Stimulated activated CD8-positive, alpha-beta memory T cell treated with anti-CD3 and anti-CD28 coated beads, Interleukin-7, amount 100 ng/mL, for 1 hour (primary cell): ENCODE data around the gene SP110.
"Not testable (repeated sequence)": the region's sequence is repeated elsewhere in the genome, so short reads cannot be mapped to it uniquely, and the experiment has no call there.

Source experiments
- DNase-seq, 2 donors: peaks; one replicate each; pipeline ENCODE4 v3.0.0-alpha.2; 2020; ENCODE audit warnings: low read depth in 2 of 2

The SP110 gene

DNA sequence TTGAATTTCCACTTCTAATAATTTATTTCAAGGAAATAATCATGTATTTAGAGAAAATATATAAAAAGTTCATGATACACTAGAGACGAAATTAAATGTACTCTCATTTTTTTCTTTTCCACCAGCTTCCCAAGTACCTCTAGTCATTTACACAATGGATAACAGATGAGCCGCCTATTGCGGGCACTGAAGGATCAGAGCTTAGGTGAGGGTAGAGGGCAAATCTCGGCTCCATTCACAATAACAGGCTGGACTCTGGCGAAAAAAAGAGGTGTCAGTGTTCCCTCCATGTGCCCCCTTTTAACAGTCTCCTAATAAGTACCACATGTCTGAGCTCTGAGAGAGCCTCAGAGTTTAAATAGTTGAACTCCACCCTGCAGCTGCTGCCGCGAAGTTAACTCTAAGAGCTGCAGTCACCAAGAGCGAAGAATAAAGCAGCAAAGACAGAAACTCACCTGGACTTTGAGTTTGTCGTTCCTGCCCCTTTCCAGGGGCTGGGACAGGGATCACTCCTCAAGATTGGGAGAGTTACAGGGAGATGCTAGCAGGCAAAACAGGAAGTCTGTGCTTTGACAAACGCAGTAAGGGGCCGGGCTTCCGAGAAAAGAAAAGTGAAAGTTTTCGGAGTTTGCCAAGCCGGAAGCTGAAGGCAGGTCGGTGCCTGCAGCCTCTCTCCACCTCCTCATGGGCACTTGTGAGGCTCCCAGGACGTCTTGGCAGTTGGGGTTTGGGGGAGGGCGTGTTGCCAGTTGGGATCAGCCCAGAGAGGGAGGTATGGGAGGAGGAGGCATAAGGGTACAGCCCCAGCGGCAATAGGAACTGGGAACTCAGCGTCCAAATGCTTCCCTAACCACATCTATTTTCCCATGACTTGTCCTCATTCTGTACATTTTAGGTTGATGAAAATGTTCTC lies at the start of gene SP110:
SP110 (minus strand) TSS at position 566 of the 913 bp plus-strand sequence. CDS start 3,057 bp downstream, outside the sequence.
- DNase-seq, result peak; percentile 58 to 61

DNA sequence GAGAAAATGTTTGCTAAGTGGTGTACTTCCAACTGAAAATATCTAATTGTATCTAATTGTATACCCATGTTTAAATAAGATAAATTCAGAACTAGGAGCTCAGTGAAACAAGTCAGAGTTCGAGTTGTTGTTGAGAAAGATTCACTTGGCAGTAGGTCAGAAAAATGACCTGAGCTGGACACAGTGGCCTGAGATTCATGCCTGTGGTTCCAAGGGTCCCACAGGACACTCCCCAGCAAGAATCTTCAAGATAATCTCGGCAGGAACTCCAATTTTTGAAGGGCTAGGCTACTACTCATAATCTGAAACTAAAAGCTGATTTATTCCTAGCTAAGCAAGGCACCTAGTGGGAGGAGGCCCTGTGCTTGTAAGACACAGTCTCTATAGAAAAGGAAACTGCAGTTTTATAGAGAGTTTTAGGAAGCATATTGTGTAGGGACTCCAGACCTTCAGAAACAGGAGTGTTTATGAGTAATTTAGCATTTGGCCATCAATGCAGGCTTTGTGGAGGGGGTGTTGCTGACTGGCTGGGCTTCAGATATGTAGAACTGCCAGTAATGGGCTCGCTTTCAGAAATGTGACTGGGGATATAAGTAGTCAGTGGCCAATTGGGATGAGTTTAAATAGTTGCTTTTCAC lies 48.9 kb upstream of the SP110 start:
- no peak for DNase-seq

DNA sequence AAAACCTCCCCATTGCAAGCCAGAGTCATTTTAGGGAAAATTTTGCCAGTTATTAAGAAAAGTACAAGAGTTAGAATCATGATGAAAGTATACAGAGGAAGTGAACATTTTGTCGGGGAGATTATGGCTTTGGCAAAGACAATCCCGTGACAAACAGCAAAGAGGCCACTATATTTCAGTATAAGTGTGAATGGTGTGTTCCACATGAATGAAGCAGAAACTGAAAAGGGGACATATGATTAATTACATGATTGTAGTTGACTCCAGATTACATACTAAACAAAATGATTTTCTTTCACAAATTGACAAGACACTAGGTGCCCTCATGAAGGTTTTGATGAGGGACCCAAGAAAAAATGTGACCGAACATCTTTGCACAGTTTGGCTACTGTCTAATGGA lies 47.8 kb upstream of the SP110 start:
- no peak for DNase-seq

DNA sequence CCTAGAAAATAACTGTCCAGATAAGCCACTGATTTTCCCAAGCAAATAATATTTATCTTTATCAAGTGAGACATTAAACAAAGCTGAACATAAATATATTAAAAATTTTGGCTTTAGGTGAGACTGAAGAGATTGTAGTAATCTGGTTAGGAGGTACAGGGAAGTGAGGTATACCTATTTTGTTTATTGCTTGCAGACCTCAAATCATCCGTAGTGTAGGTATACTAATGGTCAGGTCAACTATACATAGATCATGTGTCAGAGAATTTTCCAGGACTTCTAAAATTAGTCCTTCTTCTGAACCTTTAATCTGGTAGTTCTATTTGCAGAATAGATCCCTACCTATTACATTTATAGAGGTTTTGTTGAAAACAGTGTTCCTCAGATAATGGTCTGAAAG lies 47.3 kb upstream of the SP110 start:
- no peak for DNase-seq

DNA sequence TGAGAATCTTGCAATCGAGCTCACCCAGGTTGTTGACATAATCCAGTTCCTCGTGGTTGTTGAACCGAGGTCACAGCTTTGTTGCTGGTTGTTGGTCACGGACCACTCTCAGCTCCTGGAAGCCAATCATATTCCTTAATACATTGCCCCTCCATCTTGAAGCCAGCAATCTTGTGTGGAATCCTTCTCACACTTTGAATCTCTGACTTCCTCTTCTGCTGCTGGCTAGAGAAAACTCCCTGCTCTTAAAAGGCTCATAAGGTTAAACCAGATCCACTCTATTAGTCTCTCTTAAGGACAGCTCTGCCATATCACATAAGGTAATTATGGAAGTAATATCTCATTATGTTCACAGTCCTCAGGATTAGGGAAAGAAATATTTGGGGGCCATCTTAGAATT lies 46.9 kb upstream of the SP110 start:
- DNase-seq, result no peak

DNA sequence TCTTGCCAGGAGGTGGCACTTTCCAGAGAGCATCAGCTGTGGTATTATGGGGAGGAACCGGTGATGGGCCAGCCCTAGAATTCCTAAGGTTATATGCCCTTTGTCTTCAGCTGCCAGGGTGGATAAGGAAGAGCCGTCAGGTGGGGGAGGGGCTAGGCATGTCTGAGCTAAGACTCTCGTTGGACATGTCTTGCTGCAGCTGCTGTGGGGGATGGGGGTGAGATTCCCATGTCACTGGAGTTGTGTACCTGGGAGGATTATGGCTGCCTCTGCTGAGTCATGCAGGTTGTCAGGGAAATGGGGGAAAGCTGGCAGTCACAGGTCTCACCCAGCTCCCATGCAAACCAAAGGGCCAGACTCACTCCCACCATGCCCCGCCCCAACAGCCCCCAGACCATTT lies 45.2 kb upstream of the SP110 start:
- not testable (repeated sequence) for DNase-seq

DNA sequence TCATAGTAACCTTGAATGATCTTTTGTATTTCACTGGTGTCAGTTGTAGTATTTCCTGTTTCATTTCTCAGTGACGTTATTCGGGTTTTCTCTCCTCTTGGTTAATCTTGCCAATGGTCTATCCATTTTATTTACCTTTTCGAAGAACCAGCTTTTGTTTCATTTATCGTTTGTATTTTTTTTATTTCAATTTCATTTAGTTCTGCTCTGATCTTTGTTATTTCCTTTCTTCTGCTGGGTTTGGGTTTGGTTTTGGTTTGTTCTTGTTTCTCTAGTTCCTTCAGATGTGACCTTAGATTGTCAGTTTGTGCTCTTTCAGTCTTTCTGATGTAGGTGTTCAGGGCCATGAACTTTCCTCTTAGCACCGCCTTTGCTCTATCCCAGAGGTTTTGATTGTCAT lies 42.5 kb upstream of the SP110 start:
- DNase-seq, result no peak

DNA sequence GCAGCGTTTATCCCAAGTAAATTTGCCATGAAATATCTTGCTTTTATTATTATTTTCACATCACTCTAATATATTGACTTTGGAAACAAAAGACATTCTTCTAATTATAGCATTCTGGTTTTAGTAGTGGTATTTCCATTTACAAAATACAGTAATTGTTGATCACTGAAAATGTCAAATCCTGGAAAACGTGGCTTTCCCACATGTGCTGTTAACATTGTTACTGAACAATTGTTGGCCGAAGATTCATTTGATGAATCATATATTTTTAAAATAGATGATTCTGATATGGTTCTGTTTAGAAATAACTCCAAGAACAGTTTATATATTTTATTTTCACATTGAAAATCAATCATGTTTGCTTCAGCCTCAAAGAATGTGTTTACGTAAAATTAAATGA lies 38.7 kb upstream of the SP110 start:
- no peak for DNase-seq

DNA sequence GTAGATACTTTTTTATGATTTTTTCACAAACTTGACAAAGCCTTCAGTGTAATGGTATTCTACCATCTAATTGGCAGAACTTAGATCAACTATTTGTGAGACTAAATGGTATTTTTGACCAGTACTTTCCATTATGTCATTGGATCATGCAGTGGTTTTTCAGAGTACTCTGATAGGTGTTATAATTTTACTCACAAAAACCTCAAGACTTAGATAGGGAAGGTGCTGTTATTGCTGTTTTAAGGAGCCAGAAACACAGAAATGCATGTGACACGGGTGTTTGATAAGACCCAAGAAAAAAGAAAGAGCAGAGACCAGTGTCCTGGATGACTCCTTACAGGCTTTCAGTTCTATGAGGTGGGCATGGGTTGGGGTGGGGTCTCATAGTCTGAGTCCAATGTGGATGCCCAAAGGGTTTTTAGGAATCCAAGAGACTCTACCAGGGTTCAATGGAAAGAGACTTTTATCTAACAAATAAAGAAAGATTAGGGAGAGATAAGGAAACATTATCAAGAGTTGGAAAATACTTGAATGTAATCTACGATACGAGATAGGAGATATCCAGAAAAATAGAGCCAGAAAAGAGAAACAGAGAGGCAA lies 37.0 kb upstream of the SP110 start:
- no peak for DNase-seq

DNA sequence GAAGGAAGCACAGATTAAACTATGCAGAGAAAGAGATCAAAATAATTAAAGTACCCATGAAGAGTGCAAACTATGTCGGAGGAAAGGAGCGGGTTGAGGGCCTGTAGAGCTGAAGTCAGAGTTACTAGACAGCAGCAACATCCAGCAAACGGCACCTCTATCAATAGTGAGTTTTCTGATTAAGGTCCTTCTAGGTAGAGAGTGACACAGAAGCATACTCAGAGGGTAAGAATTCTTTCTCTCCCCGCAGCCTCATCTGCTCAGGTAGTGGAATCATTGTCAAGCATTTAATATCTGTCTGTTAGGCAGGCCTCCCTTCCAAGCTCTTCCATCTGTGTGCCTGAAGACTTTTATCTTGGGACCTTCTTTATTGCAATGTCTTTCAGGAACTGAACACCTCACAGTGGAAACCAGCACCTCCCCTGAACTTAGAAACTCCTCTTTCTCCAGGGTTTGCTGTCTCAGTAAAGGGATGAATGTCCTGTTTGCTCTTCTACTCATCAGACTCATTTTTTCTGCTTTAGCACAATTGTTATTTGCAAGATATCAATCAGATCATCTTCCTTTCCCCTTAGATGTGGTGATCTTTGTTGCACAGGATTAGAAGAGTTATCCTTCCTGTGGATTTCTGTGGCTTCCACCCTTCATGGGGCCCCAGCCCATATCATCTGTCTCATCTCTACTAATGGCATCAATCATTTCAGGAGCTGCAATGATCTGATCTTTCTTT lies 34.5 kb upstream of the SP110 start:
- DNase-seq, result no peak

DNA sequence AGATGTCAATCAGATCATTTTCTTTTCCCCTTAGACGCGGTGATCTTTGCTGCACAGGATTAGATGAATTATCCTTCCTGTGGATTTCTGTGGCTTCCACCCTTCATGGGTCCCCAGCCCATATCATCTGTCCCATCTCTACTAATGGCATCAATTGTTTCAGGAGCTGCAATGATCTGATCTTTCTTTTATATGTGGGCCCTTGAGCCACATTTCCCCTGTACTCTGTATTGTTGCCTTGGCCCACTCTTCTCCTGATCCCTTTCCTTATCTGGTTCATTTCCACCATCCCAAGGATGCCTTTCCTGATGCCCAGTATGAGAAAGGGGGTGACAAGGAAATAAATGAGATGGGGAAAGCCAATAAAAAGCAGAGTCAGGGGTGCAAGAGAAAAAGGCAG lies 30.4 kb upstream of the SP110 start:
- DNase-seq, result no peak

DNA sequence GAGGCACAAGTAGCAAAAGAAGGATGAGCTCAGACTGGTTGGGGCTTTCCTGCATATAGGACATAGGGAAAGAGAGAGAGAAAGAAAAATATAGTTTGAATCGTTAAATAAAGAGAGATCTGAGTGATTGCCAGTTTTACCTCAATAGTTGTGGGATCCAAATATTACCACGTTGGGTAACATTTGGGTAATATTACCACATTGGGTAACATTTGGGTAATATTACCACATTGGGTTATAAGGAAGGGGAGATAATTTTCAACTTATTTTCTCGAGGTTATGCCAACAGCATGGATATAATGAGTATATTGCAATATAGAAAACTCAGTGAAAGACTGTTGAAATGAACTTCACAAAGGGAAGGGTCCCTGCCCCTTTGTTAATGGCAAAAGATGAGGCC lies 26.4 kb upstream of the SP110 start:
- DNase-seq, result no peak

DNA sequence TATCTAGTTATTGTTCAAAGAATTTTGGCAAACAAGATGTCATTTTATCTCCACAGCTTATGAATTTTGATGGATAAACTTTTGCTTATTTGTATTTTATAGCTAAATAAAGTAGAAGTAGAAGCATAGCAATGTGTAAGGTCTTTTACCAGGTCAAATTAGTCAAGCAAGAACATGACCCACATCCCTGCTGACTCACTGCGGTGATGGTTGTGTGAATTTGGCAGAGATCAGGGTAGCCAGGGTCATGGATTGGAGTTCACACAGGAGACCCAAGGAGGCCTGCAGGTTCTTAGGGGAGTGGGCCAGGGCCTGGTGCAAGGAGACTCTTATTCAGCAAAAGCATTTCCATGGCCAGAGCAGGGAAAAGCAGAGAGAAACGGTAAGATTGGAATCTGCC lies 24.4 kb upstream of the SP110 start:
- DNase-seq, result no peak

DNA sequence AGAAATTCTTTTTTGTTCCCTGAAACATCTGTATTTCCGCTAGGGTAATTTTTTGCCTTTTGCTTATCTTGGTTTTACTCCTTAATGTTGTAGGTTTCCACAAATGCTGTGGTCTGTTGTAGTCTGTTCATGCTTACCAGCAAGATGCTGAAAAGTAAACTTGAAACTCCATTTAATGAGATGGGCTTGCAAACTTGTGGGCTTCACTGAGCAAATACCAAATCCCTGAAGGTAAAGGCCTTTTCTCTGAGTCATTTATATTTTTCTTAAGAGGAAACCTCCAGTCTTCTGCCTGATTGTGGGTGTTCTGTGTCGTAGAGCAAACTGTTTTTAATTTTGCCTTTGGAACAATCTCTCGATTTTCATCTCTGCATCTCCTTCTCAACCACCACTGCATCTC lies 15.1 kb upstream of the SP110 start:
- no peak for DNase-seq

DNA sequence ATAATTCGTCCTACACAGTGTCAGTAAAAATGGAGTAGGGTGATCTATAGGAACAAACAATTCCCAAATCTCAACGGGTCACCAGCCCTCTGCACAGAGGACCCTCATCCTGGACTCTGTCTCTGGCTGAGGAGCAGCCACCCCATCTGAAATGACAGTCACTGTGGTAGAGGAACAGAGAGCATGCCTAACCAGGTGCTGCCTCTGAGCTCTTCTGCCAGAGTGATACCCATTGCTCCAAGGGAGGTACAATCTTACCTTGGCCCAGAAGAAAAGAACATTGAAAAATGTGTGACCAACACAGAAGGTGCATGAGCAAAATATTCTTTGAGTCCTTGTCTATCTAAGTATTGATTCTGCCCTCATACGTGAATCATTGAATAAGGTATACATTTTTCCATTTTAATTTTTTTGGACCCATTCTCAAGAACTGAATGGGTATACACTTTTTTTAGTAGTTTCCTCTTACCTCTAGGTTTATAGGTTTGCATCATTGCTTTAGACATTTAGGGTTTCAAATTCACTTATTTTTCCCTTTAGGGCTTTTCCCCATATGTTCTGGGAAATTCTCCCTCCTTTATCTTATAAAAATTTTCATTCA lies 14.4 kb upstream of the SP110 start:
- DNase-seq, result no peak

DNA sequence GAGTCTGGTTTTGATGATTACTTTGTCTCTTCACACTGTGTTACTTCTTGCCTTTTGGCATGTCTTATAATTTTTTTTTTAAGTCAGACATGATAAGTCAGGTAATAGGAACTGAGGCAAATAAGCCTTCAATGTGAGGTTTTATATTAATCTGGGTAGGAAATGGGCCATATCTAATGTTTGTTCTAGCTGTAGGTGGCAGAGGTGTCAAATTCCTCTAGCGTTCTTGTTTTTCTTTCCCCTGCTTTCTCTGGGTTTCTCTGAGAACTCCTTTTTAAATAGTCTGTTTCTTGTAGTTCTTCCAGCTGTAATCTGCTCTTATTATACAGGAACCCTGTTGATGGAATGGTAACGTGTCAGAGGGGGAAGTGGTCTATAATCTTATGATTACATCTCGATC lies 11.5 kb upstream of the SP110 start:
- no peak for DNase-seq

DNA sequence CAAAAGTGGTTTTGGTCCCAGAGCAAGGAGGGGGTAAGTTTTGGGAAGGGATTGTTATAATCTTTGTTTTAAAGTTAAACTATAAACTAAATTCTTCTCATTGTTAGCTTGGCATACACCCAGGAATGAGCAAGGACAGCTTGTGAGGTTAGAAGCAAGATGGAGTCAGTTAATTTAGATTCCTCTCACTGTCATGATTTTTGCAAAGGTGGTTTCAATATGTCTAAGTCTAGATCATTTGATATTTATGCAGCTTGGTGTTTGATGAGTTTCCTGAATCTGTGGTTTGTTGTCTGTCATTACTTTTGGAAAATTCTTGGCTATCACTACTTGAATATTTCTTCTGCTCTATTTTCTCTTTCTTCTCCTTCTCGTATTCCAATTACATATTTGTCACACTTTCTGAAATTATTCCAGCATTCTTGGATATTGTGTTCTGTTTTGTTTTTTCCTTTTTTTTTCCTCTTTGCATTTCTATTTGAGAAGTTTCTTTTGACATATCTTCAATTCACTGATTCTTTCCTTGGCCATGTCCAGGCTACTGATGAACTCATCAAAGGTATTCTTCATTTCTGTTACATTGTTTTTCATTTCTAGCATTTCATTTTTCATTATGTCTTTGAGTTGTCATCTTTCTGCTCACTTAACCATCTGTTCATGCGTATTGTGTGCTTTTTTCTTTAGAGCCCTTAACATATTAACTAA lies 10.9 kb upstream of the SP110 start:
- DNase-seq, result no peak

DNA sequence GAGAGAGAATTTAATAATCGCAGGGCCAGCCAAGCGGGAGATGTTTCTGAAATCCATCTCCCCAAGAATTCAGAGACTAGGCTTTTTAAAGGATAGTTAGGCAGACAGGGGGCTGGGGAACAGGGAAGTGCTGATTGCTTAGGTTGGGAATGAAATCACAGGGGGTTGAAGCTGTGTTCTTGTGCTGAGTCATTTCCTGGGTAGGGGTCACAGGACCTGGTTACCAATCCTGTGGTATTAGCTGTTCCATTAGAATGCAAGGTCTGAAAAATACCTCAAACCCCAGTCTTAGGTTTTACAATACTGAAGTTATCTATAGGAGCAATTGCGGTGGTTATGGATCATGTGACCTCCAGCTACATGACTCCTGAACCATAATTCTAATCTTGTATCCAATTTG lies 10.3 kb upstream of the SP110 start:
- no peak for DNase-seq

DNA sequence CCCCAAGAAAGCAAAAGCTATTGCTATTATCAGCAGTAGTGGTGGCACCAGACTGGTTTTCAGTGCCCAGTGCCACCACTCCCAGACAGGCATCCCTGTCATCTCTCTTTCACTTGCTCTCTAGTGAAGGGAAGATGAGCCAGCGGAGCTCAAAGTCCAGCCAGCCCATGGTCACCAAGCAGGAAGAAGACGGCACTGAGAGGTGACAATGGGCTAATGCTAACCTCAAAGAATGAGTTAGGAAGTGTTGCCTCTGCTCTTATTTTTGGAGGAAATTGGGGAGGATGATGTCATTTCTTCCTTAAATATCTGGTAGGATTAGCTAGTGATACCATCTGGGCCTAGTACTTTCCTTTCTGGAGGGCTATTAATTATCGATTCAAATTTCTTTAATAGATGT lies 7.4 kb upstream of the SP110 start:
- DNase-seq, result no peak

DNA sequence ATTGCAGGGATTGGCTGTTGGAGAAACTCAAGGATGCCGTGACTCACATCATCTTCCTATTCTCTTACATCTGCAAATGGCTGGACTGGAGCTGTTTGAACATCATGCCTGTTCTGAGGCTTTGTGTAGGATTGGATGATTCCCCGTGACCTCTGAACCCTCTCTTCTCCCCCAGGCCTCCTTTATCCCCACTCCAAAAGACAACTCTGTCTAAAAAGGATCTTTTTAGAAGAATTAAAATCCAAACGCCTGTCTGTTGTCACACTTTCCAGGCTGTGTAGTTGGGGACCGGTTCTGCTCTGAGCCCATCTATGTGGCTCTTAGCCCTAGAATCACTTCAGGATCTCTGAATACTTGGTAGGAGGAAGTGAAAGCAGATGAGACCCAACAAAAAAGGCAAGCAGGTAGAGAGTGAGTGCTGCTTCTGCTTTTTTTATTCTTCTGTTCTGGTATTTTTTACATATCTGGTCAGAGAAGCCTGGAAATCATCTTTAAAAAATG lies 6.3 kb upstream of the SP110 start:
- no peak for DNase-seq

DNA sequence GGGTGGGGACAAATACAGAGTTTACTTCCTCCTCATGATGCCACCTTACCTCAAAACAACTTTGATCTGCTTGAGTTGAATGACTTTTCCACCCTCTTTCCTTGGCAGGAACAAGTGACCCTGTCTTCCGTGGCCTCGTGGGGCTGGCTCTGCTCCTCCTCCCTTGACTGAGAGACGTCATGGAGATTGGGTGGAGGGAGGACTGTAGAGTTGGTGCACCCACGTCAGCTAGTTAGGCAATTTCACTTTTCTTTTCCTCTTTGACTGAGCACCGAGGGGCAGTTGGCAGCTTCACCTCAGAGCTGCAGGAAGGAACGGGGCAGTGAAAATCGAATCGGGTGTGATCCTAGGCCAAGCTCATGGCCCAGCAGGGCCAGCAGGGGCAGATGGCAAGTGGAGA lies 5.7 kb upstream of the SP110 start, which contains the start of gene SP140:
SP140 (plus strand) TSS at position 251 of the 400 bp plus-strand sequence; CDS start at position 360, 109 bp downstream.
- DNase-seq, result peak; percentile 49 to 58
